ENCODE data around the gene HADHB.

Gene HADHB

DNA sequence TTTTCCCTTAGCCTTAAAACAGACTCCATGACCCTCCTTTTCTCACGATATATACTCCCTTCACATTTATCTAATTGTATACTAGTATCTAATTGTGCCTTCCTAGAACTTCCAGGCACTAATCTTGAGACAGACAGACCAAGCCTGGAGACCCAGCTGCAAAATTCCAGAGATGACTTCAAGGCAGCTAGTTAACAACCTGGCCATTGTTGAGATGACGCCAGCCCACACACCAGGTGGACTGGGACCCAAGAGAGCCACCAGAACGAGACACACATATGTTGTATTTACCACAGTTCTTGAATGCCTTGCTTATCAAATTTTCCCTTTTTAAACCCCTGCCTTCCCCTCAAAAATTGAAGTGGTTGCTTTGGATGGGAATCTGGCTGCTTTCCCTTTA is 52.3 kb downstream of the HADHB start:
- TF ChIP-seq CREB1 (IDR thresholded peaks at IDR 0.05; ENCODE audit: low read depth) (no peak), FOXM1 (IDR thresholded peaks at IDR 0.05; ENCODE audit: borderline replicate concordance, low read depth) (no peak), EP300 (IDR thresholded peaks at IDR 0.05; ENCODE audit: borderline replicate concordance) (no peak), CEBPB (IDR thresholded peaks at IDR 0.05) (no peak), EGR1 (IDR thresholded peaks at IDR 0.05) (no peak), ZBTB7A (IDR thresholded peaks at IDR 0.05; ENCODE audit: low read depth) (no peak), NFIC (IDR thresholded peaks at IDR 0.05) (no peak), TAF1 (IDR thresholded peaks at IDR 0.05; ENCODE audit: low read depth) (no peak), YY1 (IDR thresholded peaks at IDR 0.05; ENCODE audit: low read depth) (no peak), TEAD4 (IDR thresholded peaks at IDR 0.05) (no peak)
- TF ChIP-seq, protein P1, sequence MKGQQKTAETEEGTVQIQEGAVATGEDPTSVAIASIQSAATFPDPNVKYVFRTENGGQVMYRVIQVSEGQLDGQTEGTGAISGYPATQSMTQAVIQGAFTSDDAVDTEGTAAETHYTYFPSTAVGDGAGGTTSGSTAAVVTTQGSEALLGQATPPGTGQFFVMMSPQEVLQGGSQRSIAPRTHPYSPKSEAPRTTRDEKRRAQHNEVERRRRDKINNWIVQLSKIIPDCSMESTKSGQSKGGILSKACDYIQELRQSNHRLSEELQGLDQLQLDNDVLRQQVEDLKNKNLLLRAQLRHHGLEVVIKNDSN (IDR thresholded peaks at IDR 0.05) = no peak
- TF ChIP-seq, protein P2, sequence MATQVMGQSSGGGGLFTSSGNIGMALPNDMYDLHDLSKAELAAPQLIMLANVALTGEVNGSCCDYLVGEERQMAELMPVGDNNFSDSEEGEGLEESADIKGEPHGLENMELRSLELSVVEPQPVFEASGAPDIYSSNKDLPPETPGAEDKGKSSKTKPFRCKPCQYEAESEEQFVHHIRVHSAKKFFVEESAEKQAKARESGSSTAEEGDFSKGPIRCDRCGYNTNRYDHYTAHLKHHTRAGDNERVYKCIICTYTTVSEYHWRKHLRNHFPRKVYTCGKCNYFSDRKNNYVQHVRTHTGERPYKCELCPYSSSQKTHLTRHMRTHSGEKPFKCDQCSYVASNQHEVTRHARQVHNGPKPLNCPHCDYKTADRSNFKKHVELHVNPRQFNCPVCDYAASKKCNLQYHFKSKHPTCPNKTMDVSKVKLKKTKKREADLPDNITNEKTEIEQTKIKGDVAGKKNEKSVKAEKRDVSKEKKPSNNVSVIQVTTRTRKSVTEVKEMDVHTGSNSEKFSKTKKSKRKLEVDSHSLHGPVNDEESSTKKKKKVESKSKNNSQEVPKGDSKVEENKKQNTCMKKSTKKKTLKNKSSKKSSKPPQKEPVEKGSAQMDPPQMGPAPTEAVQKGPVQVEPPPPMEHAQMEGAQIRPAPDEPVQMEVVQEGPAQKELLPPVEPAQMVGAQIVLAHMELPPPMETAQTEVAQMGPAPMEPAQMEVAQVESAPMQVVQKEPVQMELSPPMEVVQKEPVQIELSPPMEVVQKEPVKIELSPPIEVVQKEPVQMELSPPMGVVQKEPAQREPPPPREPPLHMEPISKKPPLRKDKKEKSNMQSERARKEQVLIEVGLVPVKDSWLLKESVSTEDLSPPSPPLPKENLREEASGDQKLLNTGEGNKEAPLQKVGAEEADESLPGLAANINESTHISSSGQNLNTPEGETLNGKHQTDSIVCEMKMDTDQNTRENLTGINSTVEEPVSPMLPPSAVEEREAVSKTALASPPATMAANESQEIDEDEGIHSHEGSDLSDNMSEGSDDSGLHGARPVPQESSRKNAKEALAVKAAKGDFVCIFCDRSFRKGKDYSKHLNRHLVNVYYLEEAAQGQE (IDR thresholded peaks at IDR 0.05; ENCODE audit: low read depth) = no peak
- TF ChIP-seq, protein P3, sequence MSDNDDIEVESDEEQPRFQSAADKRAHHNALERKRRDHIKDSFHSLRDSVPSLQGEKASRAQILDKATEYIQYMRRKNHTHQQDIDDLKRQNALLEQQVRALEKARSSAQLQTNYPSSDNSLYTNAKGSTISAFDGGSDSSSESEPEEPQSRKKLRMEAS (IDR thresholded peaks at IDR 0.05) = no peak

DNA sequence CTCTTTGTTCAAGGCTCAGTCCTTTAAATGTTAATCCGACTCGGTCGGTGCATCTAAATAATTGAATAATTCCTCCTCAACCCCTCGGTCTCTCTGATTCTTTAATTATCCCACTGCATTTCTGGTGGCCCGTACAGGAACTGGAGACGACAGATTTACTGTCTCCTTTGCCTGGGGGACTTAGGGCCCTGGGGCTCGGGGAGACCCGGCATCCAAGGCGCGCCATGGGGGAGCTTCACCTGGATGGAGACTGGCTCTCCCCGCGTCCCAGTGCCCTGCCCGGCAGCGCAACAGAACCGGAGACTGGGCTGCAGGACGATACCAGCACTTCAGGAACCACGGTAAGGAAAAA is 53.5 kb downstream of the HADHB start:
- TF ChIP-seq CEBPB (IDR thresholded peaks at IDR 0.05) = no peak
- TF ChIP-seq, protein P3 (IDR thresholded peaks at IDR 0.05) = no peak
- TF ChIP-seq RAD21 (IDR thresholded peaks at IDR 0.05; ENCODE audit: low read depth) = no peak
- no peak for TF ChIP-seq EP300 (IDR thresholded peaks at IDR 0.05; ENCODE audit: borderline replicate concordance)
- TF ChIP-seq TCF12 (IDR thresholded peaks at IDR 0.05; ENCODE audit: low read depth) = no peak
- no peak for TF ChIP-seq NFIC (IDR thresholded peaks at IDR 0.05)
- TF ChIP-seq CREB1 (IDR thresholded peaks at IDR 0.05; ENCODE audit: low read depth) = no peak
- TF ChIP-seq, protein P2 (IDR thresholded peaks at IDR 0.05; ENCODE audit: low read depth) = no peak
- TF ChIP-seq, protein P1 (IDR thresholded peaks at IDR 0.05) = no peak
- no peak for TF ChIP-seq ZBTB7A (IDR thresholded peaks at IDR 0.05; ENCODE audit: low read depth)

DNA sequence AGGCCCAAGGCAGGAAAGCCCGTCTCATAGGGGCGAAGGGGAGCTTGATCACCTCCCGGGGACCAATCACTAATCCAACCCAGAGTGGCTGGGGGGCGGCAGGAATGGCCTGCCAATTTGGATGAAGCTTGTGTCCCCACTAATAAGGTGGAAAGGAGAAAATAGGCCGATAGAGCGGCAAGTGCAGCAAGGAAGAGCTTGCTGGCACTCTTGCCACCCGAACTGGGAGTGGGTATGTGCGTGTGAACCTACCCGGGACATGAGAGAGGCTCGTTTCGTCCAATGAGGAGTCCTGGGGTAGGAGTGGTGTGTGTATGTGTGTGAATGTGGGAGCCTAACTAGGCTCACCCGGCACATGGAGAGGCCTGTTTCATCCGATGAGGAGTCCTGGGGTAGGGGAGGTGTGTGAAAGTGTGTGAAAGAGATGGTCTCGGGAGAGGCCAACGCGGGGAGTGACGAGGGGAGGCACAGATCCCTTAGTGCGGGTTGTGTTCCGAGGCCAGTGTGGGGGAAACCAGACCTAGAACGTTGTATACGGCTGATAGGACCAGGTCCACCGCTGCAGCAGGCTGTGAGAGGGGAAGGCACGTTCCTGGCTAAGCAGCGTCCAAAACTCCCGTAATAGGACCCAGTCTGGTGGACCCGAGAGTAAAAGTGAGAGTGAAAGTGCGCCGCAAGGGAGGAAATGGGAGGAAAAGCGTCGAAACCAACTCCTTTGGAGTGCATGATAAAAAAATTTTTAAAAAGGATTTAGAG is 54.1 kb downstream of the HADHB start:
- TF ChIP-seq EGR1 (IDR thresholded peaks at IDR 0.05) = no peak
- TF ChIP-seq RAD21 (IDR thresholded peaks at IDR 0.05; ENCODE audit: low read depth) = no peak
- TF ChIP-seq TCF12 (IDR thresholded peaks at IDR 0.05; ENCODE audit: low read depth) = no peak
- no peak for TF ChIP-seq TEAD4 (IDR thresholded peaks at IDR 0.05)
- TF ChIP-seq CEBPB (IDR thresholded peaks at IDR 0.05) = no peak
- no peak for TF ChIP-seq YY1 (IDR thresholded peaks at IDR 0.05; ENCODE audit: low read depth)
- no peak for TF ChIP-seq CREB1 (IDR thresholded peaks at IDR 0.05; ENCODE audit: low read depth)
- TF ChIP-seq, protein P3 (IDR thresholded peaks at IDR 0.05) = no peak
- TF ChIP-seq EP300 (IDR thresholded peaks at IDR 0.05; ENCODE audit: borderline replicate concordance) = no peak
- TF ChIP-seq, protein P2 (IDR thresholded peaks at IDR 0.05; ENCODE audit: low read depth) = no peak
- TF ChIP-seq, protein P1 (IDR thresholded peaks at IDR 0.05) = no peak
- TF ChIP-seq TAF1 (IDR thresholded peaks at IDR 0.05; ENCODE audit: low read depth) = no peak
- no peak for TF ChIP-seq ZBTB7A (IDR thresholded peaks at IDR 0.05; ENCODE audit: low read depth)
- TF ChIP-seq FOXM1 (IDR thresholded peaks at IDR 0.05; ENCODE audit: borderline replicate concordance, low read depth) = no peak
- no peak for TF ChIP-seq NFIC (IDR thresholded peaks at IDR 0.05)
